ENCODE results near the gene TSC22D1.
A peak's percentile ranks its signal among the peaks of the same experiment; 100 is the strongest.

TSC22D1 gene

DNA sequence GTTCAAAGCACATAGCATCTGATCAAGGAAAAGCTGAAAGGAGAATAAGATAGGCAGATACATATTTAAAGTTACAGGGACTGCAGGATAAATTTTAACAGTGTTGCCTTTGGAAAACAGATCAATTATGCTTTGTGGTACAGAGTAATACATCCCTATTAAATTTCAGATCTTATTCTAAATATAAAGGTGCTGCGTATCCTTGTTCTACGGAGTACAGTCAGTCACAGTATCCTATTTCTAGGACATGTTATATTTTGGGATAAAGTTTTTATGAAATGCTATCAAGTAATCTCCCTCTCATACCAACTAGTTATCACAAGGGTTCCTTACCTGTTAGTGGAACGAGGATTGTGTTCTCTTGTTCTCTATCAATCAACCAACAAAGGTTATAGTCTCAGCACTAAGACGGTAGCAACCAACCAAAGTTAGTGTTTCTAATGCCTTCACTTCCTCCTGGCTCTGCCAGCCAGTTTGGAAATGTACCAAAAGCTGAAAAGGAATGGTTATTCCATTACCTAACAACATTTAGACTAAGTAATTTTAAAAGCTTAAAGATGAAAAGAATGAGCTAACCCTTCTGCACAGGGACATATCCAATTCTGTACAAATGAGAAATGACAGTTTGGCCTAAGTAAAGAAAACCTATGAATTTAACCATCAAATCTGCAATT is 35.2 kb downstream of the TSC22D1 start:
- CTCF ChIA-PET: interaction anchor here (1.0 to 1.2 kb wide), 2 partner anchors 17 to 57 kb away, joined by 3 to 5 read pairs; no protein-coding TSS in a partner anchor
- WGBS (ENCODE audit: insufficient coverage): no CpG with 5 or more reads among the region's 4 CpGs

GRCh38 chr13:44537248-44537647 is 38.9 kb downstream of the TSC22D1 start:
- Histone ChIP-seq H3K36me3 (ENCODE audit: control insufficient read depth in 4 of 4, insufficient read depth in 4 of 4, low read length in 3 of 4) (peaks cover 10 to 15% (median 13%) of the 10 kb centered on the region in 4 experiments), H3K4me3 (ENCODE audit: control insufficient read depth in 1 of 7, extremely low read depth in 1 of 7, insufficient read depth in 4 of 7, low read depth in 2 of 7, low read length in 6 of 7) (no peak overlapping the region), H3K27me3 (replicated peaks in 2 of 5; ENCODE audit: control insufficient read depth in 4 of 5, insufficient read depth in 5 of 5, low read length in 4 of 5) (no peaks in the 10 kb centered on the region), H3K9me3 (ENCODE audit: control extremely low read depth in 1 of 5, control insufficient read depth in 4 of 5, insufficient read depth in 2 of 5, low read depth in 1 of 5, low read length in 4 of 5) (no peaks in the 10 kb centered on the region), H3K4me1 (ENCODE audit: control extremely low read depth in 1 of 4, control insufficient read depth in 4 of 4, insufficient read depth in 4 of 4, low read length in 3 of 4) (peaks cover 0 to 3% (median 1%) of the 10 kb centered on the region in 4 experiments), H3K27ac (ENCODE audit: insufficient read depth in 1 of 2, low read depth in 1 of 2, low read length in 2 of 2, poor library complexity in 1 of 2, severe bottlenecking in 2 of 2) (no peak overlapping the region)
- ChIA-PET CTCF (interaction anchor here (0.5 to 1.1 kb wide), 4 partner anchors 14 to 100 kb away, joined by 3 read pairs; no protein-coding TSS in a partner anchor), POLR2A (no interaction called here)
- WGBS (ENCODE audit: insufficient coverage): no CpG with 5 or more reads among the region's 2 CpGs
- no peak for DNase-seq

More for the DNA sequence above, 35.2 kb downstream of the TSC22D1 start:
- POLR2A ChIA-PET: no interaction called here
- no peak overlapping the region for H3K27ac ChIP-seq (ENCODE audit: insufficient read depth in 1 of 2, low read depth in 1 of 2, low read length in 2 of 2, poor library complexity in 1 of 2, severe bottlenecking in 2 of 2)
- peaks cover 10 to 15% (median 12%) of the 10 kb centered on the region in 4 experiments for H3K36me3 ChIP-seq (ENCODE audit: control insufficient read depth in 4 of 4, insufficient read depth in 4 of 4, low read length in 3 of 4)
- H3K27me3 ChIP-seq (replicated peaks in 2 of 5; ENCODE audit: control insufficient read depth in 4 of 5, insufficient read depth in 5 of 5, low read length in 4 of 5): no peaks in the 10 kb centered on the region
- H3K9me3 ChIP-seq (ENCODE audit: control extremely low read depth in 1 of 5, control insufficient read depth in 4 of 5, insufficient read depth in 2 of 5, low read depth in 1 of 5, low read length in 4 of 5): no peaks in the 10 kb centered on the region
- no peak for DNase-seq
- no peak overlapping the region for H3K4me3 ChIP-seq (ENCODE audit: control insufficient read depth in 1 of 7, extremely low read depth in 1 of 7, insufficient read depth in 4 of 7, low read depth in 2 of 7, low read length in 6 of 7)
- H3K4me1 ChIP-seq (ENCODE audit: control extremely low read depth in 1 of 4, control insufficient read depth in 4 of 4, insufficient read depth in 4 of 4, low read length in 3 of 4): peaks cover 0 to 11% (median 6%) of the 10 kb centered on the region in 4 experiments

GRCh38 chr13:44523146-44524015 is 52.7 kb downstream of the TSC22D1 start:
- DNase-seq: peak in 2 of 3 donors; percentile 63
- POLR2A ChIA-PET: no interaction called here
- H3K27me3 ChIP-seq (replicated peaks in 2 of 5; ENCODE audit: control insufficient read depth in 4 of 5, insufficient read depth in 5 of 5, low read length in 4 of 5): no peaks in the 10 kb centered on the region
- CTCF ChIA-PET: interaction anchor here (0.6 to 2.1 kb wide), 4 partner anchors 12 to 835 kb away, joined by 3 to 5 read pairs (median 4); no protein-coding TSS in a partner anchor
- H3K9me3 ChIP-seq (ENCODE audit: control extremely low read depth in 1 of 5, control insufficient read depth in 4 of 5, insufficient read depth in 2 of 5, low read depth in 1 of 5, low read length in 4 of 5): peaks cover 0 to 3% (median 0%) of the 10 kb centered on the region in 5 experiments
- WGBS (ENCODE audit: insufficient coverage): 42% methylated on average over 3 of the region's 4 CpGs
- peak overlapping the region in 4 of 7 experiments; percentile 0 to 67 (median 30) for H3K4me3 ChIP-seq (ENCODE audit: control insufficient read depth in 1 of 7, extremely low read depth in 1 of 7, insufficient read depth in 4 of 7, low read depth in 2 of 7, low read length in 6 of 7)
- peak overlapping the region; percentile 4 to 32 for H3K27ac ChIP-seq (ENCODE audit: insufficient read depth in 1 of 2, low read depth in 1 of 2, low read length in 2 of 2, poor library complexity in 1 of 2, severe bottlenecking in 2 of 2)
- H3K36me3 ChIP-seq (ENCODE audit: control insufficient read depth in 4 of 4, insufficient read depth in 4 of 4, low read length in 3 of 4): peaks cover 0 to 2% (median 0%) of the 10 kb centered on the region in 4 experiments
- H3K4me1 ChIP-seq (ENCODE audit: control extremely low read depth in 1 of 4, control insufficient read depth in 4 of 4, insufficient read depth in 4 of 4, low read length in 3 of 4): peaks cover 5 to 17% (median 6%) of the 10 kb centered on the region in 4 experiments

- Histone ChIP-seq H3K36me3 (ENCODE audit: control insufficient read depth in 4 of 4, insufficient read depth in 4 of 4, low read length in 3 of 4) (peaks cover 0 to 3% (median 0%) of the 10 kb centered on the region in 4 experiments), H3K4me1 (ENCODE audit: control extremely low read depth in 1 of 4, control insufficient read depth in 4 of 4, insufficient read depth in 4 of 4, low read length in 3 of 4) (peaks cover 5 to 19% (median 6%) of the 10 kb centered on the region in 4 experiments), H3K27ac (ENCODE audit: insufficient read depth in 1 of 2, low read depth in 1 of 2, low read length in 2 of 2, poor library complexity in 1 of 2, severe bottlenecking in 2 of 2) (no peak overlapping the region), H3K4me3 (ENCODE audit: control insufficient read depth in 1 of 7, extremely low read depth in 1 of 7, insufficient read depth in 4 of 7, low read depth in 2 of 7, low read length in 6 of 7) (no peak overlapping the region), H3K9me3 (ENCODE audit: control extremely low read depth in 1 of 5, control insufficient read depth in 4 of 5, insufficient read depth in 2 of 5, low read depth in 1 of 5, low read length in 4 of 5) (no peaks in the 10 kb centered on the region), H3K27me3 (replicated peaks in 2 of 5; ENCODE audit: control insufficient read depth in 4 of 5, insufficient read depth in 5 of 5, low read length in 4 of 5) (no peaks in the 10 kb centered on the region)
- CTCF ChIA-PET: no interaction called here
- no peak for DNase-seq
- POLR2A ChIA-PET: no interaction called here
- WGBS (ENCODE audit: insufficient coverage): 100% methylated on average over 1 of the region's 3 CpGs
Observed at GRCh38 chr13:44519642-44520041, 56.5 kb downstream of the TSC22D1 start.

DNA sequence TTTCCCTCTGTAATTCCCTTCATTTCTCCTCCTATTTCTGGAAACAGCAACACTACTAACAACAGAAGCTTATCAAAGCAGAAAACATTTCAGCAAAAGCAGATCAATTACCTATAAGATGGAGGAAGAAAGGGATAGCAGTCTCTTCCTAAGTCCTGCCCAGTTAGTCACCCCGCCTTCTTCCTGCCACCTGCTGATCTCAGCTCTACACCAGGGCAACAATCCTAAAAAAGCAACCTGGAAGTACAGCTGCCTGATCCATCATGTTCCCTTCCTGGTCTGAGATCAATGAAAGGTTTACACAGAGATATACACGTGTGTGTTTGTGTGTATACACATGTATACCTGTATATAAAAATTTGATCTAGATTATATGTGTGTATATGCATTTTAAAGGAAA is 59.4 kb downstream of the TSC22D1 start:
- Histone ChIP-seq H3K9me3 (ENCODE audit: control extremely low read depth in 1 of 5, control insufficient read depth in 4 of 5, insufficient read depth in 2 of 5, low read depth in 1 of 5, low read length in 4 of 5) (peaks cover 0 to 5% (median 0%) of the 10 kb centered on the region in 5 experiments), H3K4me1 (ENCODE audit: control extremely low read depth in 1 of 4, control insufficient read depth in 4 of 4, insufficient read depth in 4 of 4, low read length in 3 of 4) (peaks cover 0 to 7% (median under 1%) of the 10 kb centered on the region in 4 experiments), H3K27me3 (replicated peaks in 2 of 5; ENCODE audit: control insufficient read depth in 4 of 5, insufficient read depth in 5 of 5, low read length in 4 of 5) (no peaks in the 10 kb centered on the region), H3K27ac (ENCODE audit: insufficient read depth in 1 of 2, low read depth in 1 of 2, low read length in 2 of 2, poor library complexity in 1 of 2, severe bottlenecking in 2 of 2) (no peak overlapping the region), H3K4me3 (ENCODE audit: control insufficient read depth in 1 of 7, extremely low read depth in 1 of 7, insufficient read depth in 4 of 7, low read depth in 2 of 7, low read length in 6 of 7) (no peak overlapping the region), H3K36me3 (ENCODE audit: control insufficient read depth in 4 of 4, insufficient read depth in 4 of 4, low read length in 3 of 4) (peaks cover 0 to 17% (median 2%) of the 10 kb centered on the region in 4 experiments)
- no peak for DNase-seq
- POLR2A ChIA-PET: interaction anchor here (0.6 kb wide), 1 partner anchor 650 kb away, joined by 6 read pairs; no protein-coding TSS in a partner anchor
- CTCF ChIA-PET: interaction anchor here (1.0 to 1.7 kb wide), 4 partner anchors 9 to 26 kb away, joined by 3 to 5 read pairs (median 4); no protein-coding TSS in a partner anchor
- WGBS (ENCODE audit: insufficient coverage): no CpG with 5 or more reads among the region's 2 CpGs

- ChIA-PET CTCF (no interaction called here), POLR2A (no interaction called here)
- H3K27ac ChIP-seq (ENCODE audit: insufficient read depth in 1 of 2, low read depth in 1 of 2, low read length in 2 of 2, poor library complexity in 1 of 2, severe bottlenecking in 2 of 2): no peak overlapping the region
- DNase-seq: no peak
- WGBS (ENCODE audit: insufficient coverage): no CpG with 5 or more reads among the region's 6 CpGs
- H3K4me3 ChIP-seq (ENCODE audit: control insufficient read depth in 1 of 7, extremely low read depth in 1 of 7, insufficient read depth in 4 of 7, low read depth in 2 of 7, low read length in 6 of 7): no peak overlapping the region
- no peaks in the 10 kb centered on the region for H3K27me3 ChIP-seq (replicated peaks in 2 of 5; ENCODE audit: control insufficient read depth in 4 of 5, insufficient read depth in 5 of 5, low read length in 4 of 5)
- H3K36me3 ChIP-seq (ENCODE audit: control insufficient read depth in 4 of 4, insufficient read depth in 4 of 4, low read length in 3 of 4): peaks cover 0 to 17% (median 2%) of the 10 kb centered on the region in 4 experiments
- H3K9me3 ChIP-seq (ENCODE audit: control extremely low read depth in 1 of 5, control insufficient read depth in 4 of 5, insufficient read depth in 2 of 5, low read depth in 1 of 5, low read length in 4 of 5): peaks cover 0 to 5% (median 0%) of the 10 kb centered on the region in 5 experiments
- H3K4me1 ChIP-seq (ENCODE audit: control extremely low read depth in 1 of 4, control insufficient read depth in 4 of 4, insufficient read depth in 4 of 4, low read length in 3 of 4): peaks cover 0 to 3% (median 0%) of the 10 kb centered on the region in 4 experiments
Observed at GRCh38 chr13:44514278-44514677, 61.9 kb downstream of the TSC22D1 start.

All from common myeloid progenitor, CD34-positive (primary cell).